Measurements from ENCODE around the gene ZNF709.
"Not testable (repeated sequence)": the region's sequence is repeated elsewhere in the genome, so short reads cannot be mapped to it uniquely, and the experiment has no call there.

ZNF709 gene

DNA sequence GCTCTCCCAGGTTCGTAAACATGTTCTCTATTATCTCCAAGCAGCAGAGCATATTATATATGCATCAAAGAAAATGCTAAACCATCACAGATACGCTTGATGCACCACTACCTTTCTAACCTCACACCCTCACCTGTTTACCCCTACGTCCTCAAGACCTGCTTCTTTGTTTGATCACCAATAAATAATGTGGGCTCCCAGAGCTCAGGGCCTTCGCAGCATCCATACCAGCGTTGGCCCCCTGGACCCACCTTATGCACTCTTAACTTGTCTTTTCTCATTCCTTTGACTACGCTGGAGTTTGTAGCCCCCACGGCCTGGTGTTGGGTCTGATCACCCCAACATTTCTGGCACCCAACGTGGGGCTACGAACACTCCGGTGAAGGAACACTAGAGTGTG is 33.8 kb downstream of the ZNF709 start:
- DNase-seq: no peak

DNA sequence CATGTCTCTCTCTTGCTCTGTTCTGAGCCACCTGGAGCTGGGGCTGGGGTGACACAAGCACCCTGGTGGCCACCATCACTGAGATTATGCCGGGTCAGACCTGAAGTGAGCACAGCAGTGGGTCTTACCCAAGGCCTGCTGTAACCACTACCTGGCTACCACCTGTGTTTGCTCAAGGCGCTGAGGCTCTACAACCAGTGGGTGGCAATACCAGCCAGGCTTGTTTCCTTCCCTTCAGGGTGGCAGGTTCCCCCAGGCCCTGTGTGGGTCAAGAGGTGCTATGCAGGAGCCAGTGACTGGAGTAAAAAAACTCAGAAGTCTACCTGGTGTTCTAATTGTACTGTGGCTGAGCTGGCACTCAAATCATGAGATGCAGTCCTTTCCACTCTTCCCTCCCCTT is 35.8 kb downstream of the ZNF709 start:
- no peak for DNase-seq

DNA sequence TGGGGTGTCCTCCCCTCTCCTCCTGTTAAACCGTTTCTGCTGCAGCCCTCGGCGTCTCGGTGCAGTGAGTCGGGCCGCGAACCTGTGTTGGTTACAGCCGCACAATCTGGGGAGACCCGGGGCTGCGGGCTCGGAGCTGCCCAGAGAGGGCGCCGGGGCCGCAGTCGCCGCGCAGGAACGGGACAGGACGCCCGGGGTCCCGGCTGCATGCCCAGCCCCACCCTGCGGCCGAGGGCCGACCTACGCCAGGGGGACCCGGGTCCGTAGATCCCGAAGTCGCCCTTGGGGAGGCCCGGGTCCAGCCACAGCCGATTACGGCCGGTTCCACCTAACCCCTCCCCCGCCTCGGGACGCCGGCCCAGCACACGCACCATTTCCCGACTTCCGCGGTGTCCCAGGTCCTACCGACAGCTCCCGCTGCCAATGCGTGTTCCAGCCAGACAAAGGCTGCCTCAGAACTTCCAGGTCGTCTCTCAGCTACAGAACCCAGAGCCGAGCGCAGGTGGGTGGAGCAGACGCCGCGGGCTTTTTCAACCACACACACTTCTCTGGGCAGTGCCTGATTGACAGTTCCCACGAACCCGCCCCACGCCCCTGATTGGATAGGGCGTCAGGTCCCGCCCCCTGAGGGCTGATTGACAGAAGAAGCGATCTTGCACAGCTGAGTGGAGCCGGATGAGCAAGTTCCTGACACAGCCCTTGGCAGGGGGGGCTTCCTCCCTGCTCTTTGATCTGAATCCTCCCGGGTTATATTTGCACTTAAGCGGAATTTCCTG is 43.9 kb downstream of the ZNF709 start, which contains the start of gene ZNF443:
Gene ZNF443 (minus strand): TSS at position 481 of the 776 bp plus-strand sequence. CDS start 107 bp downstream, at position 374.
- peak; percentile 99 for DNase-seq

DNA sequence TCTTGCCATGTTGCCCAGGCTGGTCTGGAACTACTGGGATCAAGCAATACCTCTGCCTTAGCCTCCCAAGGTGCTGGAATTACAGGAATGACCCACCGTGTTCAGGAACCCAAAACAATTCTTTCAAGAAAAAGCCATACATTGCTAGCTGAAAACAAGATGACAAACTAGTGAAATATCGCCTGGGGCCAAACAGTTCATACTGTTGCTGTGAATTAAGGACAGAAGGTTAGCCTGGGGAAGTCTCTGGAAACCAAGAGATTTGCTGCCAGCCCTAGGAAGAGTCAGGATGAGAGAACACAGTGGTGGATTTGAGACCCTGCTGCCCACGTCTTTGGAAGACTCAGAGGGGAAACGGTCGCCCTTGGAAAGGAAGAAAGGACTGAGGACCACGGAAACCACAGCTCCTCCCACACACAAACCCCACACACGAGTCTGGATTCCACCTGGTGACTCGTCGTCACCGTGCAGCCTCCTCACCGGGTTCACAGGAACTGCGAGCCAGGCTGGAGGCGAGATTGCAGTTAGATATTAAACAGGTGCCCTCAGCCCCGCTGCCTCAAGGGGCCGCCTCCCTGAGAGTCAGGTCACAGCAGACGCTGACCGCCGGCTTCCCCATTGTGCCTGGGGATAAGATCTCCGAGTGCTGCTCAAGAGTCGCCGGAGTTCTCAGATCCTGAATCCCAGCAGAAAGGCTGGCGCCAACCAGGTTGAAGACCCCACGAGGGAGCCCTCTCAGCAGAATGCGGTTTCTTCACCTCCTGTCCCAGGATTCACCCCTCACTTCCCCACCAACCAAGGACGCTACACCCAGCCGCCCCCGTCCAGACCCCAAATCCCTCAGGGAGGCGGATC is 44.7 kb downstream of the ZNF709 start:
- DNase-seq: peak; percentile 36

DNA sequence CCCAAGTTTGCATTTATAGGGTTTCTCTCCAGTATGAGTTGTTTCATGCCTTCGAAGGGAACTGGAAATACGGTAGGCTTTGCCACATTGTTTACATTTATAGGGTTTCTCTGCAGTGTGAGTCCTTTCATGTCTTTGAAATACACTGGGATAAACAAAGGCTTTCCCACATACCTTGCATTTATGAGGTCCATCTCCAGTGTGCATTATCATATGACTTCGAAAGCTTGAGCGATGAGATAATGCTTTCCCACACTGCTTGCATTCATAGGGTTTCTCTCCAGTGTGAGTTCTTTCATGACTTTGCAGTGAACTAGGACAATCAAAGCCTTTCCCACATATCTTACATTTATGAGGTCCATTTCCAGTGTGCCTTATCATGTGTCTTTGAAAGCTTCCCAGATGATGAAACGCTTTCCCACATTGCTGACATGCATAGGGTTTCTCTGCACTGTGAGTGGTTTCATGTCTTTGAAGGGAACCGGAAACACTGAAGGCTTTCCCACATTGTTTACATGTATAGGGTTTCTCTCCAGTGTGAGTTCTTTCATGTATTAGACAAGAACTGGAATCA is 53.8 kb downstream of the ZNF709 start:
- DNase-seq: not testable (repeated sequence)

DNA sequence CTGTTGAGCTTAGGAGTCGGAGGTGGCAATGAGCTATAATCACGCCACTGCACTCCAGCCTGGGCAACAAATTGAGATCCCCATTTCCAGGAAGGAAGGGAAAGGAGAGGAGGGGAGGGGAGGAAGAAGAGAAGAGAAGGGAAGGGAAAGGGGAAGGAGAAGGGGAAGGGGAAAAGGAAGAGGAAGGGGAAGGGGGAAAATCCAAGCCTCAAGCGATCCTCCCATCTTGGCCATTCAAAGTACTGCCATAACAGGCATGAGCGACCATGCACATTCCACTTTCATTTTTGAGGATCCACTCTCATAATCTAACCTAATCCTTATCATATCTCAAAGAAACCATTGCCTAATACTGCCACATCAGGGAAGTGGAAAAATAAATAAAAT is 58.7 kb downstream of the ZNF709 start:
- no peak for DNase-seq

DNA sequence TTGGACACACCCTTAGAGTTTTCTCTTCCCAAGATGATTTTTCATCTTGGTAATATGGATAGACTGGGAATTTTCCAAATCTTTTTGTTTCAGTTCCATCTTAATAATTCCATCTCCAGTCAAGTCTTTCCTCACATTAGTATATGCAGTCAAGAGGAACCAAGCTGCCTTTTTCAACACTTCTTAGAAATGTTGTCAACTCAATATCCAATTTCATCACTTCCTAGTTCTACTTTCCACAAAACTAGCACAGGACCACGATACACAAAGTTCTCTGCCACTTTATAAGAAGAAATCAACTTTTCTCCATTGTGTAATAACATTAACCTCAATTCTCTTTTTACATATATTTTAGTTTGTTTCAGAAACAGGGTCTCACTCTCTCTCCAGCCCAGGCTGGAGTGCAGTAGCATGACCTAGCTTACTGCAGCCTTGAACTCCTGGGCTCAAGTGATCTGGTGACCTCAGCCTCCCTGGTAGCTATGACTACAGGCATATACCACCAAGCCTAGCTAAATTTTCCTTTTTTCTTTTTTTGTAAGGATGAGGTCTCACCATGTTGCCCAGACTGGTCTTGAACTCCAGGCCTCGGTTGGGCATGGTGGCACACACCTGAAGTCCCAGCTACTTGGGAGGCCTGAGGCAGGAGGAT is 59.3 kb downstream of the ZNF709 start:
- DNase-seq: no peak

DNA sequence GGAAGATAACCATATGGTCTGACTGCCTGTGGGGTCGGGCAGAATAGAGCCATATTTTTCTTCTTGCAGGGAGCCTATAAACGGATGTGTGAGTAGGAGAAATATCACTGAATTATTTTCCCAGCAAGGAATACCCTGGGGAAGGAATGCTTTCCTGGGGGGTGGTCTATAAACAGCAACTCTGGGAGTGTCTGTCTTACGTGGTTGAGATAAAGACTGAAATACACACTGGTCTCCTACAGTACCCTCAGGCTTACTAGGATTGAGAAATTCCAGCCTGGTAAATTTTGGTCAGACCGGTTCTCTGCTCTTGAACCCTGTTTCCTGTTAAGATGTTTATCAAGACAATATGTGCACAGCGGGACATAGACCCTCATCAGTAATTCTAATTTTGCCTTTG is 67.3 kb downstream of the ZNF709 start:
- DNase-seq: not testable (repeated sequence)

DNA sequence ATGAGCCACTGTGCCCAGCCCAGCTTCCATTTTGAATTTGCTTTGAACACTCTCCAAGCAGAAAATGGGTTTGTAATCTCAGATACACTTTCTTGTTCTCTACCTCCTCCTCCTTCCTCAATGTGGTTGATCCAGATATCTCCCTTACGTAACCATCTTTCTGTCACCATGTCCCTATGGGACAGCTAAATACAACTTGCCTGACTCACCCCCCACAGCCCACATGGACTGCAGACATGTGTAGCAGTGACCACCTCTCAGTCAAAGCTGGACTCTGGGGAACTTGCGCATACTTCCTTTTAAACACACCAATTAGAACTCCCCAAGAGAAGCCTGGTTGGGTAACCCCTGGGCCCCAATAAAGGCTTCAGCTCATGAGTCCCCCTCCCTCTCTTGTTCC is 72.7 kb downstream of the ZNF709 start:
- DNase-seq: no peak
